NK-92 (cell line): ENCODE results near the gene PRSS38.

Source experiments
- DNase-seq: peaks from one replicate; lab custom pipeline; 2025; ENCODE audit not compliant: unreplicated experiment; lab: John Stamatoyannopoulos, UW

The PRSS38 gene

GRCh38 chr1:227883641-227884301 is 68.3 kb downstream of the PRSS38 start:
- DNase-seq = no peak

- no peak for DNase-seq
Measured at GRCh38 chr1:227884370-227885134, 69.1 kb downstream of the PRSS38 start.

- no peak for DNase-seq
Measured at GRCh38 chr1:227885135-227885647, 69.7 kb downstream of the PRSS38 start.

GRCh38 chr1:227885648-227886502 is 70.4 kb downstream of the PRSS38 start:
- no peak for DNase-seq

GRCh38 chr1:227886503-227886961 is 71.1 kb downstream of the PRSS38 start:
- no peak for DNase-seq

GRCh38 chr1:227886993-227887696 is 71.7 kb downstream of the PRSS38 start:
- no peak for DNase-seq

GRCh38 chr1:227887697-227888403 is 72.4 kb downstream of the PRSS38 start:
- no peak for DNase-seq

GRCh38 chr1:227888404-227889046 is 73.0 kb downstream of the PRSS38 start:
- DNase-seq = no peak

GRCh38 chr1:227889047-227889862 is 73.8 kb downstream of the PRSS38 start:
- DNase-seq = no peak

- no peak for DNase-seq
Measured at GRCh38 chr1:227889863-227890405, 74.5 kb downstream of the PRSS38 start.

GRCh38 chr1:227890451-227891222 is 75.2 kb downstream of the PRSS38 start:
- no peak for DNase-seq

- no peak for DNase-seq
Measured at GRCh38 chr1:227891223-227891954, 75.9 kb downstream of the PRSS38 start.

- DNase-seq = no peak
Measured at GRCh38 chr1:227891955-227892488, 76.5 kb downstream of the PRSS38 start.

GRCh38 chr1:227892489-227893299 is 77.2 kb downstream of the PRSS38 start:
- no peak for DNase-seq

GRCh38 chr1:227893300-227893948 is 77.9 kb downstream of the PRSS38 start:
- no peak for DNase-seq
